NB4 (cell line): ENCODE measurements around the gene USP6.

Experiments used
- MYC ChIP-seq: IDR thresholded peaks from 2 replicates; pipeline ENCODE4 v1.6.1; 2011; ENCODE audit warnings: low read depth, low read length
- POLR2A ChIP-seq: IDR thresholded peaks from 2 replicates; pipeline ENCODE4 v1.6.1; 2011; ENCODE audit warnings: mild to moderate bottlenecking; ENCODE audit not compliant: insufficient read length; ENCODE audit errors: extremely low read depth
- TF ChIP-seq, protein P1 (sequence below): IDR thresholded peaks from one replicate; pipeline ENCODE4 v1.5.1; 2012; ENCODE audit warnings: low read depth, low read length

DNA sequence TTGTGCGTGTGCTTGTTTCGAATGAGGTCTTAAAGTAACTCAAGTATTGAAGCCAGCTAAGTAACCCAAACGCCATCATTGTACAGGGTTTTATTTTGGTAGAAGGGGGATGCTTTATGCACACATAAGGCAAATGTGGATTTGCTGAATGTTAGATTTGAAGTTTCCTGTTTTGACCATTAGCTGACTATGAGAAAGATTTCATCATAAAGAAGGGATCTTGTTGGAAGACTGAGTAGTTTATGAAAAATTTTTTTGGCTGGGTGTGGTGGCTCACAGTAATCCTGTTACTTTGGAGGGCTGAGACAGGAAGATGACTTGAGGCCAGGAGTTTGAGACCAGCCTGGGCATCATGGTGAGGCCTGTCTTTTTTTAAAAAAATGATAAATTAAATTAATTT, 47.6 kb upstream of the USP6 start:
- no peak for TF ChIP-seq MYC
- TF ChIP-seq POLR2A: no peak
- TF ChIP-seq, protein P1, sequence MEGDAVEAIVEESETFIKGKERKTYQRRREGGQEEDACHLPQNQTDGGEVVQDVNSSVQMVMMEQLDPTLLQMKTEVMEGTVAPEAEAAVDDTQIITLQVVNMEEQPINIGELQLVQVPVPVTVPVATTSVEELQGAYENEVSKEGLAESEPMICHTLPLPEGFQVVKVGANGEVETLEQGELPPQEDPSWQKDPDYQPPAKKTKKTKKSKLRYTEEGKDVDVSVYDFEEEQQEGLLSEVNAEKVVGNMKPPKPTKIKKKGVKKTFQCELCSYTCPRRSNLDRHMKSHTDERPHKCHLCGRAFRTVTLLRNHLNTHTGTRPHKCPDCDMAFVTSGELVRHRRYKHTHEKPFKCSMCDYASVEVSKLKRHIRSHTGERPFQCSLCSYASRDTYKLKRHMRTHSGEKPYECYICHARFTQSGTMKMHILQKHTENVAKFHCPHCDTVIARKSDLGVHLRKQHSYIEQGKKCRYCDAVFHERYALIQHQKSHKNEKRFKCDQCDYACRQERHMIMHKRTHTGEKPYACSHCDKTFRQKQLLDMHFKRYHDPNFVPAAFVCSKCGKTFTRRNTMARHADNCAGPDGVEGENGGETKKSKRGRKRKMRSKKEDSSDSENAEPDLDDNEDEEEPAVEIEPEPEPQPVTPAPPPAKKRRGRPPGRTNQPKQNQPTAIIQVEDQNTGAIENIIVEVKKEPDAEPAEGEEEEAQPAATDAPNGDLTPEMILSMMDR: no peak
